Endothelial cell of umbilical vein (primary cell): Measurements from ENCODE around the gene HOXC13. TPM values are rescaled to one million over a fixed set of nuclear protein-coding genes. Genes with fewer than 3 reads are reported as not detected.

Experiments used
- BruUV-seq: library from RNA; stranded (reverse); fragments of 400-500 nt; replicated peaks from 2 replicates; lab custom pipeline; 2021; lab: Mats Ljungman, UMichigan
- CTCF ChIA-PET: fragments of 300-600, 350-600 bp; sonication (Branson Sonifier 250); formaldehyde crosslinking; loops from one replicate; lab custom pipeline; 2021; ENCODE audit warnings: antibody characterized with exemption, inconsistent platforms; lab: Charles Lee
- POLR2A ChIA-PET: fragments of 300-600, 350-600 bp; sonication (Branson Sonifier 250); formaldehyde crosslinking; loops from one replicate; lab custom pipeline; 2021; ENCODE audit warnings: antibody characterized with exemption, inconsistent platforms; lab: Charles Lee
- DNase-seq: peaks from one replicate; pipeline ENCODE4 v3.0.0-alpha.2; 2011; ENCODE audit warnings: low read depth, low spot score
- FAIRE-seq: peaks from 2 replicates; lab custom pipeline; 2011; peaks lifted over from hg19 to GRCh38; lab: Jason Lieb, UNC
- H2AFZ ChIP-seq: 2 replicates; pipeline ENCODE4 v1.6.0; 2012; ENCODE audit warnings: low read depth, low read length, control low read depth, inconsistent platforms
- H3K27ac ChIP-seq: 2 replicates; pipeline ENCODE4 v1.5.1; 2011; ENCODE audit warnings: low read depth, mild to moderate bottlenecking, control low read depth, low read length, moderate library complexity; ENCODE audit not compliant: insufficient read depth
- H3K27me3 ChIP-seq, 2 experiments: 2 replicates each; pipeline versions ENCODE4 v1.6.0 to v1.6.1; 2011; ENCODE audit warnings: low read length in 2 of 2, mixed read lengths in 1 of 2; ENCODE audit not compliant: control insufficient read depth in 2 of 2, insufficient read depth in 2 of 2
- H3K36me3 ChIP-seq, 2 experiments: 2 replicates in 1 of 2; 3 replicates in 1 of 2; pipeline ENCODE4 v1.5.1; 2011; ENCODE audit warnings: low read length in 2 of 2, mild to moderate bottlenecking in 1 of 2, moderate library complexity in 1 of 2; ENCODE audit not compliant: control insufficient read depth in 2 of 2, insufficient read depth in 2 of 2; ENCODE audit errors: extremely low read depth in 1 of 2
- H3K4me1 ChIP-seq: 3 replicates; pipeline ENCODE4 v1.5.1; 2011; ENCODE audit warnings: mild to moderate bottlenecking, low read length; ENCODE audit not compliant: control insufficient read depth, insufficient read depth; ENCODE audit errors: extremely low read depth
- H3K4me2 ChIP-seq: 2 replicates; pipeline ENCODE4 v1.6.1; 2011; ENCODE audit warnings: low read length, control low read depth, mixed read lengths; ENCODE audit not compliant: insufficient read depth
- H3K4me3 ChIP-seq, 3 experiments: fragments of 200-600 bp in 1 of 3; sonication (generic), shearing (Covaris generic) in 1 of 3; replicated peaks in 1 of 3; 2 replicates each; pipeline ENCODE4 v1.5.1; 2011 to 2016; ENCODE audit warnings: control low read depth in 3 of 3, low read length in 3 of 3, mild to moderate bottlenecking in 2 of 3, inconsistent platforms in 1 of 3, low read depth in 1 of 3, moderate library complexity in 1 of 3; ENCODE audit not compliant: insufficient read depth in 1 of 3
- H3K79me2 ChIP-seq: 2 replicates; pipeline ENCODE4 v1.6.0; 2012; ENCODE audit warnings: low read length, inconsistent platforms; ENCODE audit not compliant: control insufficient read depth, insufficient read depth
- H3K9ac ChIP-seq: replicated peaks from 2 replicates; pipeline ENCODE3; 2011; ENCODE audit warnings: low read length, control low read depth; ENCODE audit not compliant: insufficient read depth; ENCODE audit errors: extremely low read depth
- H3K9me1 ChIP-seq: replicated peaks from 3 replicates; pipeline ENCODE4 v1.6.0; 2011; ENCODE audit warnings: mild to moderate bottlenecking, low read length; ENCODE audit not compliant: control insufficient read depth, insufficient read depth; ENCODE audit errors: extremely low read depth
- H3K9me3 ChIP-seq: replicated peaks from 2 replicates; pipeline ENCODE4 v1.5.1; 2012; ENCODE audit warnings: low read length, inconsistent platforms; ENCODE audit not compliant: control insufficient read depth, insufficient read depth
- H4K20me1 ChIP-seq: replicated peaks from 2 replicates; pipeline ENCODE3; 2011; ENCODE audit warnings: mild to moderate bottlenecking, low read length; ENCODE audit not compliant: control insufficient read depth, insufficient read depth; ENCODE audit errors: extremely low read depth
- CTCF ChIP-seq, 2 donors: IDR thresholded peaks; 1 replicate in 1 of 2; 2 replicates in 1 of 2; pipeline ENCODE4 v1.5.1; 2011; ENCODE audit warnings: low read length in 2 of 2, mild to moderate bottlenecking in 2 of 2, moderate library complexity in 2 of 2, control low read depth in 1 of 2, inconsistent platforms in 1 of 2, low read depth in 1 of 2; ENCODE audit not compliant: insufficient read depth in 1 of 2; ENCODE audit errors: extremely low read depth in 1 of 2
- EZH2 ChIP-seq: IDR thresholded peaks from 2 replicates; pipeline ENCODE4 v1.6.1; 2012; ENCODE audit warnings: borderline replicate concordance, low read depth, mild to moderate bottlenecking, moderate library complexity, low read length, inconsistent platforms; ENCODE audit not compliant: severe bottlenecking
- FOS ChIP-seq: IDR thresholded peaks from 2 replicates; pipeline ENCODE4 v1.6.1; 2011; ENCODE audit warnings: mild to moderate bottlenecking, low read length, moderate library complexity, borderline replicate concordance; ENCODE audit not compliant: insufficient read depth
- GATA2 ChIP-seq: IDR thresholded peaks from 2 replicates; pipeline ENCODE4 v1.7.0; 2011; ENCODE audit warnings: low read depth, mild to moderate bottlenecking, moderate library complexity, mixed read lengths, low read length; ENCODE audit not compliant: insufficient read length, insufficient read depth
- JUN ChIP-seq: IDR thresholded peaks from 2 replicates; pipeline ENCODE4 v1.6.1; 2011; ENCODE audit warnings: borderline replicate concordance, low read depth; ENCODE audit not compliant: insufficient read length, insufficient read depth
- MYC ChIP-seq: IDR thresholded peaks from one replicate; pipeline ENCODE4 v1.6.1; 2011; ENCODE audit warnings: mild to moderate bottlenecking, low read depth, low read length
- POLR2A ChIP-seq: IDR thresholded peaks from 2 replicates; pipeline ENCODE4 v1.6.1; 2012; ENCODE audit warnings: low read depth, mild to moderate bottlenecking, control low read depth, low read length
- POLR2AphosphoS5 ChIP-seq: IDR thresholded peaks from 2 replicates; pipeline ENCODE4 v1.6.1; 2012; ENCODE audit warnings: low read depth, mild to moderate bottlenecking, control low read depth, low read length, moderate library complexity; ENCODE audit not compliant: insufficient read depth
- dilution Hi-C: fragments of 300-500 bp; cut with MboI; formaldehyde crosslinking; loops from one replicate; pipeline ENCODE4 v1.15.0; 2019; ENCODE audit warnings: low sequenced_read_pairs; ENCODE audit not compliant: extremely low pct_ligation_motif_present
- intact Hi-C: fragments of 100-400 bp; cut with micrococcal nuclease; formaldehyde crosslinking; loops from one replicate; pipeline ENCODE4 v1.10.0; 2022
- microRNA counts: library from miRNA; unstranded; fragments of <30 nt; microRNA quantifications from one replicate; lab custom pipeline; 2016
- microRNA-seq: library from miRNA; unstranded; fragments of <30 nt; microRNA quantifications from one replicate; pipeline ENCODE4 v1.2.0, GENCODE V29; 2021; ENCODE audit warnings: borderline number of aligned reads, borderline replicate concordance
- polyA plus RNA-seq, 4 experiments: library from polyadenylated mRNA; depleted of rRNA in 3 of 4; stranded (reverse) in 3 of 4; unstranded in 1 of 4; fragments of >200 nt; gene quantifications; 2 replicates each; pipeline versions ENCODE4 v1.2.1 to v1.2.3, GENCODE V29; 2011 to 2012; ENCODE audit warnings: missing spikeins in 1 of 4
- small RNA-seq: library from RNA; depleted of rRNA; stranded (forward); fragments of <200 nt; gene quantifications from one replicate; pipeline ENCODE3, GENCODE V24; 2012; ENCODE audit warnings: low replicate concordance, low read depth; ENCODE audit not compliant: insufficient read depth, insufficient read length
- total RNA-seq: library from RNA; stranded (reverse); gene quantifications from 2 replicates; pipeline ENCODE4 v1.2.3, GENCODE V29; 2021
- TF ChIP-seq, protein P1 (sequence below): IDR thresholded peaks from 2 replicates; pipeline ENCODE4 v1.6.1; 2011; ENCODE audit not compliant: insufficient read depth, insufficient read length

The HOXC13 gene
- total and polyA plus RNA-seq, 2 donors (not counting 3 experiments of a cell fraction or from before 2014, with no cell fraction given), result not detected

DNA sequence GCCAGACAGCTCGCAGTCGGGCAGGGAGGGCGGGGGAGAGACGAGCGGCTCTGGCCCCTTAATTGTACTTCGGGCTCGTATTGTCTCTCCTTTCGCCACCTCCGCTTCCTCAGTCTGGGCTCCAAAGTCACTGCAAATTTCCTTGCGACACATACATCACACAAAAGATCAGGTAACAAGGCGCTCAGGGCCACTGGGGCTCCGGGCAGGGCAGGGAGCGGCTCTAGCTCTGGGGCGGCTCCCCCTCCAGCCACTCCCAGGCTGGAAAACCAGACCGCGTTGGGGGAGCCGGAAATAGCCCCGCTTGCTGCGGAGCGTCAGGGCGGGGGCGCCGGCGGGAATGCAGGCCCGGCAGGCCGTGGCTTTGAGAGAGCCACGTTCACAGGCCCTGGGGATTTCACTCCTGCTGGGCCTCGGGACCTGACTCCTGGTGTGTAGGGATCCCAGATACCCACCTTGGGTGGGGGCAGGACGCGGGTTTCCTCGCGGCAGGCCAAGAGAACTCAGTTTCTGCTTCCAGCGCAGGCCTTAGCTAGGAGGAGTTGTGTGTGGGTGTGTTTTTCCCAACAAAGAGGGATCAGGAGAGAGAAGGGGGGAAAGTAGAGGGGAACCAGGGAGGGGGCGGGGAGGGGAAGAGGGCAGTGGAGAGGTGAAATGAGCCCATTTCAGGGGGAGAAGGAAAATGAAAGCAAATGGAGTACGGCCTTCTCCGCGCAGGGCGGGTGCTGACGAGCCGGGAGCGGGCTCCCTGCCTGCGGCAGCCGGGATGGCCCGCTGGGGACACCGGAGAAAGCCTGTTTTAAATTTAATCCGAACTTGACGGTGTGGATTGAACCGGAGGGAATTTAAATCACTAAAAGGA is 57.0 kb downstream of the HOXC13 start:
- CTCF ChIA-PET, result interaction anchor here (0.6 to 3.7 kb wide), 4 partner anchors 10 to 231 kb away, joined by 5 to 17 read pairs (median 8); no protein-coding TSS in a partner anchor
- H3K4me3 ChIP-seq, result peak overlapping the region in 1 of 3 experiments; percentile 23
- FAIRE-seq (peak; percentile 54), DNase-seq (no peak)
- peaks cover 85 to 99% of the 10 kb centered on the region in 2 experiments for H3K27me3 ChIP-seq
- BruUV-seq, result no TSS peak
- no peaks in the 10 kb centered on the region for H3K9me1 ChIP-seq
- H4K20me1 ChIP-seq, result no peaks in the 10 kb centered on the region
- POLR2A ChIA-PET, result interaction anchor here (0.6 kb wide), 1 partner anchor 598 kb away, joined by 3 read pairs; no protein-coding TSS in a partner anchor
- no peak overlapping the region for H3K9ac ChIP-seq
- H2AFZ ChIP-seq, result peak overlapping the region; percentile 37
- no peaks in the 10 kb centered on the region for H3K9me3 ChIP-seq
- dilution Hi-C loops, result no loop called here
- H3K4me2 ChIP-seq, result peak overlapping the region; percentile 22
- no peaks in the 10 kb centered on the region for H3K4me1 ChIP-seq
- no peaks in the 10 kb centered on the region for H3K36me3 ChIP-seq
- intact Hi-C loops, result no loop called here
- TF ChIP-seq JUN (no peak), GATA2 (no peak), EZH2 (peak; percentile 76), POLR2AphosphoS5 (no peak), MYC (no peak), POLR2A (no peak), CTCF (IDR thresholded peaks at IDR 0.05; ENCODE audit: extremely low read depth in 1 of 2, insufficient read depth in 1 of 2, low read depth in 1 of 2, low read length in 2 of 2) (no peak), FOS (no peak)
- TF ChIP-seq, protein P1, sequence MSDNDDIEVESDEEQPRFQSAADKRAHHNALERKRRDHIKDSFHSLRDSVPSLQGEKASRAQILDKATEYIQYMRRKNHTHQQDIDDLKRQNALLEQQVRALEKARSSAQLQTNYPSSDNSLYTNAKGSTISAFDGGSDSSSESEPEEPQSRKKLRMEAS, result no peak
- H3K79me2 ChIP-seq, result no peaks in the 10 kb centered on the region
- H3K27ac ChIP-seq, result no peak overlapping the region

MicroRNA genes within 50 kb of the gene (microRNA counts, 767-probe panel; counts per million panel counts)
- 723 counts per million, percentile 96 among the panel's probes with 10 or more counts for microRNA hsa-miR-196a-5p (lab: Ali Mortazavi, UCI)

Small RNA genes lying within 50 kb of the gene (microRNA-seq; reads per million reads assigned to microRNA genes)
- 3.8 reads per million, percentile 3 among the genes with 10 or more reads in this experiment for gene MIR196A2

Small RNA genes lying within 50 kb of the gene (small RNA-seq; reads per million reads assigned to genes)
- gene AC012531.3 (not detected), gene AC012531.4 (not detected), gene MIR196A2 (not detected), gene RF01905 (not detected), gene RF01906 (not detected)

Other genes with a start within 250 kb of the HOXC13 start
- 61.8 and 70.9 TPM in 2 replicates for gene CALCOCO1, start 211.4 kb upstream of the HOXC13 start, total RNA-seq
- gene CALCOCO1, start 211.4 kb upstream of the HOXC13 start, polyA plus RNA-seq, result 135 and 146 TPM in 2 replicates
- not detected in 2 replicates for gene CISTR, start 186.9 kb upstream of the HOXC13 start, total RNA-seq
- gene CISTR, start 186.9 kb upstream of the HOXC13 start, polyA plus RNA-seq, result not detected in 2 replicates
- gene HOXC12, start 16.1 kb downstream of the HOXC13 start, total RNA-seq, result not detected in 2 replicates
- gene HOXC12, start 16.1 kb downstream of the HOXC13 start, polyA plus RNA-seq, result not detected in 2 replicates
- gene HOXC11, start 34.3 kb downstream of the HOXC13 start, total RNA-seq, result not detected in 2 replicates
- not detected in 2 replicates for gene HOXC11, start 34.3 kb downstream of the HOXC13 start, polyA plus RNA-seq
- not detected in 2 replicates for gene HOTAIR, start 36.1 kb downstream of the HOXC13 start, total RNA-seq
- not detected in 2 replicates for gene HOTAIR, start 36.1 kb downstream of the HOXC13 start, polyA plus RNA-seq
- 0.44 TPM in 1 of 2 replicates, not detected in the other for gene HOXC10, start 46.3 kb downstream of the HOXC13 start, total RNA-seq
- 0.18 TPM in 2 replicates for gene HOXC10, start 46.3 kb downstream of the HOXC13 start, polyA plus RNA-seq
- 0.21 and 0.40 TPM in 2 replicates for gene HOXC9, start 61.3 kb downstream of the HOXC13 start, total RNA-seq
- gene HOXC9, start 61.3 kb downstream of the HOXC13 start, polyA plus RNA-seq, result 0.54 and 0.58 TPM in 2 replicates
- gene HOXC8, start 70.2 kb downstream of the HOXC13 start, total RNA-seq, result 0.35 TPM in 1 of 2 replicates, not detected in the other
- gene HOXC8, start 70.2 kb downstream of the HOXC13 start, polyA plus RNA-seq, result 0.03 and 0.19 TPM in 2 replicates
- gene HOXC6, start 89.6 kb downstream of the HOXC13 start, total RNA-seq, result 0.51 and 0.58 TPM in 2 replicates
- gene HOXC6, start 89.6 kb downstream of the HOXC13 start, polyA plus RNA-seq, result 0.57 and 0.72 TPM in 2 replicates
- not detected in 2 replicates for gene HOXC5, start 94.2 kb downstream of the HOXC13 start, total RNA-seq
- not detected in 2 replicates for gene HOXC5, start 94.2 kb downstream of the HOXC13 start, polyA plus RNA-seq
- 0.58 TPM in 1 of 2 replicates, not detected in the other for gene HOXC4, start 115.0 kb downstream of the HOXC13 start, total RNA-seq
- gene HOXC4, start 115.0 kb downstream of the HOXC13 start, polyA plus RNA-seq, result 0.06 and 0.14 TPM in 2 replicates